ENCODE data around the gene FUBP1.

Gene FUBP1

GRCh38 chr1:77910116-77910515, 68.8 kb downstream of the FUBP1 start:
- no peak overlapping the region for H3K27ac ChIP-seq
- TF ChIP-seq CTCF (IDR thresholded peaks at IDR 0.05): no peak
- no peaks in the 10 kb centered on the region for H3K4me1 ChIP-seq (ENCODE audit: control insufficient read depth in 1 of 2, insufficient read depth in 1 of 2, low read depth in 1 of 2, low read length in 1 of 2)
- no peaks in the 10 kb centered on the region for H3K27me3 ChIP-seq
- no peaks in the 10 kb centered on the region for H3K9me3 ChIP-seq
- H3K36me3 ChIP-seq: no peaks in the 10 kb centered on the region
- no peak overlapping the region for H3K4me3 ChIP-seq (ENCODE audit: low read depth in 1 of 2, low read length in 1 of 2)

GRCh38 chr1:77906624-77907023, 72.2 kb downstream of the FUBP1 start:
- H3K27me3 ChIP-seq: no peaks in the 10 kb centered on the region
- TF ChIP-seq CTCF (IDR thresholded peaks at IDR 0.05): no peak
- no peaks in the 10 kb centered on the region for H3K36me3 ChIP-seq
- no peak overlapping the region for H3K27ac ChIP-seq
- no peaks in the 10 kb centered on the region for H3K9me3 ChIP-seq
- no peaks in the 10 kb centered on the region for H3K4me1 ChIP-seq (ENCODE audit: control insufficient read depth in 1 of 2, insufficient read depth in 1 of 2, low read depth in 1 of 2, low read length in 1 of 2)
- no peak overlapping the region for H3K4me3 ChIP-seq (ENCODE audit: low read depth in 1 of 2, low read length in 1 of 2)

GRCh38 chr1:77906019-77906545, 72.8 kb downstream of the FUBP1 start:
- no peak for TF ChIP-seq CTCF (IDR thresholded peaks at IDR 0.05)
- H3K27me3 ChIP-seq: no peaks in the 10 kb centered on the region
- no peaks in the 10 kb centered on the region for H3K4me1 ChIP-seq (ENCODE audit: control insufficient read depth in 1 of 2, insufficient read depth in 1 of 2, low read depth in 1 of 2, low read length in 1 of 2)
- no peak overlapping the region for H3K27ac ChIP-seq
- H3K36me3 ChIP-seq: no peaks in the 10 kb centered on the region
- no peaks in the 10 kb centered on the region for H3K9me3 ChIP-seq
- no peak overlapping the region for H3K4me3 ChIP-seq (ENCODE audit: low read depth in 1 of 2, low read length in 1 of 2)

GRCh38 chr1:77905603-77906002, 73.3 kb downstream of the FUBP1 start:
- Histone ChIP-seq H3K9me3 (no peaks in the 10 kb centered on the region), H3K4me3 (ENCODE audit: low read depth in 1 of 2, low read length in 1 of 2) (no peak overlapping the region), H3K27ac (no peak overlapping the region), H3K36me3 (no peaks in the 10 kb centered on the region), H3K4me1 (ENCODE audit: control insufficient read depth in 1 of 2, insufficient read depth in 1 of 2, low read depth in 1 of 2, low read length in 1 of 2) (no peaks in the 10 kb centered on the region), H3K27me3 (no peaks in the 10 kb centered on the region)
- TF ChIP-seq CTCF (IDR thresholded peaks at IDR 0.05): no peak

GRCh38 chr1:77900687-77901293, 78.1 kb downstream of the FUBP1 start:
- TF ChIP-seq CTCF (IDR thresholded peaks at IDR 0.05): no peak
- Histone ChIP-seq H3K27ac (no peak overlapping the region), H3K4me3 (ENCODE audit: low read depth in 1 of 2, low read length in 1 of 2) (no peak overlapping the region), H3K9me3 (no peaks in the 10 kb centered on the region), H3K4me1 (ENCODE audit: control insufficient read depth in 1 of 2, insufficient read depth in 1 of 2, low read depth in 1 of 2, low read length in 1 of 2) (no peaks in the 10 kb centered on the region), H3K27me3 (no peaks in the 10 kb centered on the region), H3K36me3 (no peaks in the 10 kb centered on the region)
